Hematopoietic multipotent progenitor cell treated with erythropoietin and hydrocortisone succinate and interleukin-3 and kit ligand, for 4 days (in vitro differentiated cells): ENCODE results near the gene IFITM2.
"Not testable (repeated sequence)": the region's sequence is repeated elsewhere in the genome, so short reads cannot be mapped to it uniquely, and the experiment has no call there.

Experiments
- DNase-seq: peaks from one replicate; pipeline ENCODE4 v3.0.0-alpha.2; 2015

IFITM2 gene

GRCh38 chr11:311013-311748 is 3.6 kb downstream of the IFITM2 start:
- DNase-seq, result not testable (repeated sequence)

DNA sequence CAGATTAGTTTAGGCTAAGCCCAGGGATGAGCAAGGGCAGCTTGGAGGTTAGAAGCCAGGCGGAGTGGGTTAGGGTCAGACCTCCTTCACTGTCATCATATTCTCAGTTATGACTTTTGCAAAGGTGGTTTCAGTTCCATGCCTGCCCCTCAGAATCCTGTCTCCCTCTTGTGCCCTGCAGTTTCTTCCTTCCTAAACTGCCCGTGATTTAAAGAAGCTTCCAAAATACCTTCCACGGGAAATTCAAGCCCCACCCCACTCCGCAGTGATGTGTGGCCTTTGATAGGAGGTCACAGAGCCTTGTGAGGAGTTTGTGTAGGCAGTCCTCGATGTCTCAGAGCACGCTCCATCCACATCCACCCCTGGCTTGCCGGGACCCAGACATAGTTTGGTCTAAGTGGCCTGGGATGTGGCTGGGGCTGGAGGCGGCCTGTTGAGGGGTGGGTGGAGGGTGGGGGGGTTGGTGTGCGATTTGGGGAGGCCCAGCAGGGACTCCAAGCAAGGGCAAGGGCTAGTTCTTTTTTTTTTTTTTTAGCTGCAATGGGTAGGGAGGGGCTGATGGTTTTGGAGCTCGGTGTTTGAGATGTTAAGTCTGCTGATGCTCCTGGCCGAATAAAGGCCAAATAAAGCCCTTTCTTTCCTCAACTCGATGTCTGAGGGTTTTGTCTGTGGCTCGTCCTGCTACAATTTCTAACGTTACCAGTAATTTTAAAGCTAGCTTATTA is 4.6 kb downstream of the IFITM2 start:
- DNase-seq, result no peak

GRCh38 chr11:313304-313786 is 5.7 kb downstream of the IFITM2 start:
- no peak for DNase-seq

GRCh38 chr11:313787-314553 is 6.4 kb downstream of the IFITM2 start, which contains the start of gene IFITM1:
Gene IFITM1 (plus strand): TSS chr11:314040. CDS start chr11:314171, 131 bp downstream.
- DNase-seq, result peak; percentile 74

GRCh38 chr11:314554-314875 is 6.9 kb downstream of the IFITM2 start:
- DNase-seq, result not testable (repeated sequence)

DNA sequence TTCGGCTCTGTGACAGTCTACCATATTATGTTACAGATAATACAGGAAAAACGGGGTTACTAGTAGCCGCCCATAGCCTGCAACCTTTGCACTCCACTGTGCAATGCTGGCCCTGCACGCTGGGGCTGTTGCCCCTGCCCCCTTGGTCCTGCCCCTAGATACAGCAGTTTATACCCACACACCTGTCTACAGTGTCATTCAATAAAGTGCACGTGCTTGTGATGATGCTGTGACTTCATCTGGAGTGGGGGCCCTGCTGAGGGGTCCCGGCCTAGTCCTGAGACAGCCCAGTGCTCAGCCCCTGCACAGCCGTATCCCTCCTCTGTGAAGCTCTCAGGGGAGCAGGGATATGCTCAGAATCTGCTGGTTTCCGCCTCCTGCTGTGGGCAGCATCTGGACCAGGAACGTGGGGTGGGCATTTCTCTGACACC is 7.5 kb downstream of the IFITM2 start:
- DNase-seq, result no peak

DNA sequence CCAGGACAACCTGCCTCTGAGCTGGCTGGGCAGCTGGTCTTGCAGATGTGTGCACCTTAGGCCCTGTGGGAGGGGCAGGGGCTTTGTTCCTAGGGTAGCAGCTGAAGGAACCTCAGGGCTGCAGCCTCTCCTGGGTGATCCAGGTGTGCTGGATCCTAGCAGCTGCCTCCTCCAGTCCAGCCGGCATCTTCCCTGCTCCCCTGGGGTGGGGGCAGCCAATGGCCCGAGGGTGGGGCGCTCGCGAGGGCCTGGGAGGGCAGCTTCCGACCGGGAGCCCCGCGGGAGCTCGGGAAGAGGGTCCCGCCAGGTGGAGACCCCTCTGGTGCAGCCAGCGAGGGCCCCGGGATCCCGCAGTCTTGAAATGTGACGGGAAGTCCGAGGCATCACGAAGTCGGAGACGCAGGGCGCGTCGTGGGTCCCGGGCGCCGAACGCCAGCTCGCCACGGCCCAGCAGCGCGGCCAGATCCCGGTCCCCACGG is 7.9 kb downstream of the IFITM2 start:
- no peak for DNase-seq

DNA sequence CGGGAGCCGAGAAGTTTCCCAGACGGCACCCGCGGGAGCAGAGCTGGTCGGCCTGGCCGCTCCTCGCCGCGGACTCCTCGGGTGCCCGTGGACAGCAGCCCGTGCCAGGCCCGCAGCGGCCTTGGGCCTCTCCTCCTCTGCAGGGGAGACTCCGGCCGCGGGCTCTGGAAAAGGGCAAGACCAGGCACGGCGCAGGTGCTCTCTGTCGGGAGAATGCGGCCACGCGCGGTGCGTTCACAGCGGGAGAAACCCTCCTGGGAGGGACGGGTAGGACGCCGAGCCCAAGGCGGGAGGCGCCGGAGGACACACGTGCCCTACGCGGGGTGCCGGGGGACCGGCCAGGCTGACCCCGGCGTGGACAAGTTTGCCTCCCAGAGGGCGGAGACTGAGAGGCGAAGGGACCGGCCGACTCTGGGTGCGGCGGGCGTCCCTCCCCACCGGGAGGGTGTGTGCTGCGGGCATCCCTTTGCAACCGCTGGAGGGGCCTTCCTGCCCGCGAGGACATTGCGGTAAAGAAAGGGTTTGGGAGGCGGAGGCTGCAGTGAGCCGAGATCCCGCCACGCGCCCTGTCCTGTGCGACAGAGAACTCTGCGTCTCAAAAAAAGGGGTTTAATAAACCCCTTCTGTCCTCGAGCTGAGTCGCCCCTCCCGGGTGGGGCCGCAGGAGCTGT is 8.6 kb downstream of the IFITM2 start:
- peak; percentile 40 for DNase-seq

DNA sequence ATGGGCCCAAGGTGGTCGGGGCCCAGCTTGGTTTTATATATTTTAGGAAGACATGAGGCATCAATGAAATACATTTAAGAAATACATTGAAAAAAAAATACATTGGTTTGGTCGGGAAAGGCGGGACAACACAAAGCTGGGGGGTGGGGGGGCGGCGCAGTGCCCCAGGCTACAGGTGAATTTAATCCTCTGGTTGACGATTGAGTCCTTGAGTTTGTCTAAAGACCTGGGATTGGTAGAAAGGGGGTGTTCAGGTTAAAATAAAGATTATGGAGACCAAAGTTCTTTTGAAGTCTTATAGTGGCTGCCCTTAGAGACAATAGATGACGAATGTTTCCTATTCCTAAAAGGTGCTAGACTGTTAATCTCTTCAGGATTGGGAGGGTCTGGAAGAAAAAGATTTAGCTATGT is 9.3 kb downstream of the IFITM2 start:
- no peak for DNase-seq

DNA sequence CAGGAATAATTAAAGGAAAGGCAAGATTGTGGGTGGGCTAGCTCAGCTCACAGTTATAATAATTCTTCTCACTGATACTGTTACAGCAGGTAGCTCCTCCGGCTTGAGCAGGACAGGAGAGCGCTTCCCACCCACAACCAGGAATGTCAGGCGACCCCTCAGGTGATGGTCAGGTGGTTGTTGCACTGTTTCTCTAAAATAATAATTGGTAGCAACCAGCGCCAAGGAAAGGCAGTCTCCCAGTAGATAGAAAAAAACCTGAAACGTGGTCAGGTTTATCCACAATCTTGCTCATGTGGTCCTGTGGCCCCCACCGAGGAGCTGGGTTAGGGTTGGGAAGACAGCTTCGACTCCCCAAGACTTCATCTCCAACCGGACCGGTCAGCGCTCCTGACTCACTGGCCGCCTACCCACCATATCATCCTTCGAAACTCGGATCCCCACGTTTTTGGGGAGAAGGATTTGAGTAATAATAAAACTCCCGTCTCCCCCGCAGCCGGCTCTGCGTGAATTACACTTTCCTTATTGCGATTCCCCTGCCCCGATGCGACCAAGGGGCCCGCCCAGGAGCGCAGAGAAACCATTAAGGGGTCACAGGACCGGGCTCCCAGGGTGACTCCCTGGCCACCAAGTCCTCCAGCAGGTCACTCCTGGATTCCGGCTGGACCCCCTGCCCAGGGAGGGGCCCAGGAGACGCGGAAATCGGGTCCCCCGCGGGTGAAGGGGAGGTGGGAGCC is 10.2 kb downstream of the IFITM2 start:
- not testable (repeated sequence) for DNase-seq

- not testable (repeated sequence) for DNase-seq
Observed at GRCh38 chr11:318405-319120, 10.9 kb downstream of the IFITM2 start.

DNA sequence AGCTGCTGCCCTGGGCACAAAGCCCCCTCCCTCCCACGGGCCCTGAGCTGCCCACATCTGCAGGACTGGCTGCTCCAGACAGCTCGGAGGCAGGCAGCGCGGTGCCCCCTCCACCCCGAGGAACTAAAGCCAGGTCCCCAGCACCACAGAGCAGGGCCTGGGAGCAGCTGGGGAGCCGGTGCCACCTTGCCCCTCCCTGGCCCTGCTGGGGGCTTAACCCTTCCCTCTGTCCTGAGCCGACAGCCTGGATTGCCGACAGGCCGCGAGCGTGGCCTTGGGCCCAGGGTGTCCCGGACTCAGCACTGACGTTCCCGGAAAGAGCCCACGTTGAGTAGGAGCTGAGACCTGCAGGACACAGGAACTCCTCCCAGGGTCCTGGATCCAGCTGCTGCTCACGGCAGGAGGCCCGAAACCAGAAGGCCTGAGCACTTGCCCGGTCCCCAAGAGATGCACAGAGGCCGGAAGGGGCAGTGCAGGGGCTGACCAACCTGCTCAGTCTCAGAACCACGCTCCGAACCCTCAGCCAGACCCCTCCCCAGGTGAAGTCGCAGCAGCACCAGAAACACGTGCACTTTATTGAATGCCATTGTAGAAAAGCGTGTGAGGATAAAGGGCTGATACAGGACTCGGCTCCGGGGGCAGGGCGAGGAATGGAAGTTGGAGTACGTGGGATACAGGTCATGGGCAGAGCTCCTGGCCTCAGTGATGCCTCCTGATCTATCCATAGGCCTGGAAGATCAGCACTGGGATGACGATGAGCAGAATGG is 11.7 kb downstream of the IFITM2 start:
- not testable (repeated sequence) for DNase-seq

DNA sequence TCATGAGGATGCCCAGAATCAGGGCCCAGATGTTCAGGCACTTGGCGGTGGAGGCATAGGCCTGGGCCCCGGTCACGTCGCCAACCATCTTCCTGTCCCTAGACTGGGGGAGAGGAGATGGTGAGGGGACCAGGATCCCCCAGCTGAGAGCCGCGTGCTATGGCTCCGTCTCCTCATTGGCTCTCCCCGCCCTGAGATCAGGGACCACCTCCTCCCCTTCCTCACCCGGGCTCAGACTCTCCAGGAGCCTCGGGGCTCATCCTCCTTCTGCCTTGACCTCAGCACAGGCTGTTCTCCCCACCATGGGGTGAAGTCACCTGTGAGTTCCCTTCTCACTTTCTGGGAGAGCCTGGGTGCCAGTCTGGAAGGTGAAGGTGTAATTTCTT is 12.3 kb downstream of the IFITM2 start:
- not testable (repeated sequence) for DNase-seq

DNA sequence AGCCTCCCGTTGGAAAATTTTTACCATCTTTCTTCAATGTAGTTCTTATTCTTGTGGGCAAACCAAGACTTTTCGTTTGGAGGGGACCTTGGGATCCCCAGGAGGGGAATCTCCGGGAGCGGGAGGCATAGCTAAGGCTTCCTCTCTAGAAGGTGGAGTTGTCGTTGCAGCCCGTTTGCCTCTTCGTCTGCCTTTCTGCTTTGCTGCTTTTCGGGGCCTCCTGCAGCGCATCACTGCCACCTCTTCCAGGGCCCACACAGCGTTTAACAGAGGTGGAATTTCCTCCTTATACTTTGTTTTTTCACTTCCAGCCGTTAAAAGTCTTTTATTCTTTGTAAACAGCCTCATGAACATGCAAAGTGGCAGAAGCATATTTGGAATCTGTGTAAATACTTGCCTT is 16.5 kb downstream of the IFITM2 start:
- DNase-seq, result no peak

DNA sequence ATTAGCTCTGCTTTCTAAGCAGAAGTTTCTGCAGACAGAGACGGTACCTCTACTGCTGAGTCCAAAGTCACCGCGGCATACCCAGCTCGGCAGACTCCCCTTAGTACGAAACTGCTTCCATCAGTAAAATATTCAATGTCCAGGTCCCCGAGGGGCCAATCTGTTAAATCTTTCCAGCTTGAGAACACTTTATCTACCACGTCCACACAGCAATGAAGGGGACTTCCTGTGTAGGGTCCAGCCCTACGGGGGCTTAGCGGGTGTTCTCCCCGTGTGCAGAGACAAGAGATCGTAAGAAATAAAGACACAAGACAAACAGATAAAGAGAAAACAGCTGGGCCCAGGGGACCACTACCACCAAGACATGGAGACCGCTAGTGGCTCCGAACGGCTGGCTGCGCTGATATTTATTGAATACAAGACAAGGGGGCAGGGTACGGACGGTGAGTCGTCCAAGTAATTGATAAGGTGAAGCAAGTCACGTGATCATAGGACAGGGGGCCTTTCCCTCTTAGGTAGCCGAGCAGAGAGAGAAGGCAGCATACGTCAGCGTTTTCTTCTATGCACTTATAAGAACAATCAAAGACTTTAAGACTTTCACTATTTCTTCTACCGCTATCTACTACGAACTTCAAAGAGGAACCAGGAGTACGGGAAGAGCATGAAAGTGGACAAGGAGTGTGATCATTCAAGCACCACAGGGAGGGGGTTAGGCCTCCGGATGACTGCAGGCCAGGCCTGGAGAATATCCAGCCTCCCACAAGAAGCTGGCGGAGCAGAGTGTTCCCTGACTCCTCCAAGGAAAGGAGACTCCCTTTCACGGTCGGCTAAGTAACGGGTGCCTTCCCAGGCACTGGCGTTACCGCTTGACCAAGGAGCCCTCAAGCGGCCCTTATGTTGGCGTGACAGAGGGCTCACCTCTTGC is 17.2 kb downstream of the IFITM2 start:
- DNase-seq, result peak; percentile 38

- DNase-seq, result no peak
Observed at GRCh38 chr11:325796-326591, 18.4 kb downstream of the IFITM2 start.

DNA sequence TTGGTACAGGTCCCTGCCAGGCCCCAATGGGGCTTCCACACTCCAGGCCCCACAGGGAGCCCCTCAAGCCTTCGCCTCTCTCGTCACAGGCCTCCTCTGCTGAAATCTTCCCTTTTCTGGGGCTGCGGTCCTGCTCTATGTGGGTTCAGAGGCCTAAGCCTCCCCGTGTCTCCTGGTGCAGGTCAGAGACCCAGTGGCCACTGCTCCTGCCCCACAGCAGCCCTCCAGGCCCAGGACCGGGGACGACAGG is 18.9 kb downstream of the IFITM2 start:
- no peak for DNase-seq

DNA sequence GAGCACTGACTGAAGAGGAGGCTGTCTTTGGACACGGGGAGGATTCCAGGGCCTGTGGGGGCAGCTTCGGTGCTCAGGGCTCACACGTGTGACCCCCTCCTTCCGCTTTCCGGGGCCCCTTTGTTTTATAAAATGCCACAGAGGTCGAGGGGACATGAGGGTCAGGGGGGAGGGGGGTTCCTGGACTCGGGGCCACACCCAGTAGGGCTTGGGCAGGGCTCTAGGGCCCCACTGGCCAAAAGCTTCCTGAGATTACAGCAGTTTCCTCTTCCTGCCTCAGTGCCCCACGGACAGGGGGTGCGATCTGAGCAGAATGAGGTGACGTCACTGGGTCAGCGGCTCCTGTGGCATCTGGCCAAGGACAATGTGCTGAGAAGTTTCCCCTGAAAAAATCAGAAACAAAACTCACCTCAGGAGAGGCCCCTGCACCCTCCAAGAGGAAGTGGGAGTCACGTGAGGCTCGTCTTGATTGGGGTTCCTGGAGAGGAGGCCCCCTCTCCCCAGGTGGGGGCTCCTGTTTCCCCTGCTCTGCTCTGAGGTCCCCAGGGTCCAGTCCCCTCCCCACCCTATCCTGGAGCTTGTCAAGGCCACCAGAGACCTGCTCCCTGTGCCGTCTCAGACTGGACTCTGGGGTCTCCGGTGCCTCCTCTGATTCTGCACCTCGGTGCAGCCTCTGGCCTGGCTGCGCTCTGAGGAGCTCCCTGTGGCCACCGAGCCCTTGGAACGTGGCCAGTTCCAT is 19.4 kb downstream of the IFITM2 start:
- DNase-seq, result peak; percentile 87
